Measurements from ENCODE around the gene VEGFB. TPM values are rescaled to one million over a fixed set of nuclear protein-coding genes. Genes with fewer than 3 reads are reported as not detected.

VEGFB gene
- total and polyA plus RNA-seq, 2 donors from 2014 or later = 77.6 to 157 TPM

DNA sequence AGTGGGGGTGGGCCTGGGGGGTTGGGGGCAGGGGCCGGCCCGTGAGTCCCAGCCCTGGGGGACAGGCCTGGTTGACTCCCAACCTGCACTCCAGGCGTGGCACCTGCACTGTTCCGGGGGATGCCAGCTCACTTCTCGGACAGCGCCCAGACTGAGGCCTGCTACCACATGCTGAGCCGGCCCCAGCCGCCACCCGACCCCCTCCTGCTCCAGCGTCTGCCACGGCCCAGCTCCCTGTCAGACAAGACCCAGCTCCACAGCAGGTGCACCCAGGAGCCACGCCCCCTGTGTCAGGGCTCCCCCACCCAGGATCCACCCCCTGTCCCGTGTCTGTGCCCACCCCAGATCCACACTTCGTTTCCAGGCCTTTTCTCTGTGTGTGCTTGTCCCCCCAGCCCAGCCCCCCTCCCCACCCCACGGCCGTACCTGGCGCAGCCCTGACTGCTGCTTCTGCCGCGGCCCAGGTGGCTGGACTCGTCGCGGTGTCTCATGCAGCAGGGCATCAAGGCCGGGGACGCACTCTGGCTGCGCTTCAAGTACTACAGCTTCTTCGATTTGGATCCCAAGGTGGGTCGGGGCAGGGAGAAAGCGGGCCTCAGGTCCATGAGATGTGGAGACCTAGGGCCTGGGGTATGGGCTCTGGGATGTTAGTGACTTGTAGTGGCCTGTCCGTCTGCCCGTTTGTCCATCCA, 23.1 kb upstream of the VEGFB start:
- Histone ChIP-seq H3K4me3 (ENCODE audit: low read length in 3 of 3) (no peak overlapping the region), H3K27me3 (ENCODE audit: control insufficient read depth, insufficient read depth, low read length) (no peaks in the 10 kb centered on the region), H3K27ac (ENCODE audit: low read depth in 2 of 2, low read length in 2 of 2) (no peak overlapping the region), H3K9me3 (ENCODE audit: control insufficient read depth in 2 of 3, insufficient read depth in 1 of 3, low read length in 3 of 3) (no peaks in the 10 kb centered on the region), H3K4me1 (ENCODE audit: control insufficient read depth in 2 of 3, insufficient read depth in 2 of 3, low read depth in 1 of 3, low read length in 3 of 3) (peaks cover 0 to 5% (median 0%) of the 10 kb centered on the region in 3 donors), H3K9ac (ENCODE audit: low read length in 3 of 3) (no peak overlapping the region), H3K36me3 (ENCODE audit: control insufficient read depth in 2 of 3, insufficient read depth in 3 of 3, low read length in 3 of 3) (no peaks in the 10 kb centered on the region)
- DNase-seq = peak in 1 of 5 donors; percentile 42
- no peak for FAIRE-seq
- intact Hi-C loops (cut with DNase I) = no loop called here
- TF ChIP-seq, protein P1, sequence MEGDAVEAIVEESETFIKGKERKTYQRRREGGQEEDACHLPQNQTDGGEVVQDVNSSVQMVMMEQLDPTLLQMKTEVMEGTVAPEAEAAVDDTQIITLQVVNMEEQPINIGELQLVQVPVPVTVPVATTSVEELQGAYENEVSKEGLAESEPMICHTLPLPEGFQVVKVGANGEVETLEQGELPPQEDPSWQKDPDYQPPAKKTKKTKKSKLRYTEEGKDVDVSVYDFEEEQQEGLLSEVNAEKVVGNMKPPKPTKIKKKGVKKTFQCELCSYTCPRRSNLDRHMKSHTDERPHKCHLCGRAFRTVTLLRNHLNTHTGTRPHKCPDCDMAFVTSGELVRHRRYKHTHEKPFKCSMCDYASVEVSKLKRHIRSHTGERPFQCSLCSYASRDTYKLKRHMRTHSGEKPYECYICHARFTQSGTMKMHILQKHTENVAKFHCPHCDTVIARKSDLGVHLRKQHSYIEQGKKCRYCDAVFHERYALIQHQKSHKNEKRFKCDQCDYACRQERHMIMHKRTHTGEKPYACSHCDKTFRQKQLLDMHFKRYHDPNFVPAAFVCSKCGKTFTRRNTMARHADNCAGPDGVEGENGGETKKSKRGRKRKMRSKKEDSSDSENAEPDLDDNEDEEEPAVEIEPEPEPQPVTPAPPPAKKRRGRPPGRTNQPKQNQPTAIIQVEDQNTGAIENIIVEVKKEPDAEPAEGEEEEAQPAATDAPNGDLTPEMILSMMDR (IDR thresholded peaks at IDR 0.05; ENCODE audit: borderline replicate concordance, extremely low read depth, insufficient read depth) = no peak

GRCh38 chr11:64216879-64217278, 17.5 kb upstream of the VEGFB start:
- Histone ChIP-seq H3K9me3 (ENCODE audit: control insufficient read depth in 2 of 3, insufficient read depth in 1 of 3, low read length in 3 of 3) (no peaks in the 10 kb centered on the region), H3K4me3 (ENCODE audit: low read length in 3 of 3) (no peak overlapping the region), H3K36me3 (ENCODE audit: control insufficient read depth in 2 of 3, insufficient read depth in 3 of 3, low read length in 3 of 3) (no peaks in the 10 kb centered on the region), H3K27ac (ENCODE audit: low read depth in 2 of 2, low read length in 2 of 2) (no peak overlapping the region), H3K27me3 (ENCODE audit: control insufficient read depth, insufficient read depth, low read length) (no peaks in the 10 kb centered on the region), H3K4me1 (ENCODE audit: control insufficient read depth in 2 of 3, insufficient read depth in 2 of 3, low read depth in 1 of 3, low read length in 3 of 3) (no peaks in the 10 kb centered on the region), H3K9ac (ENCODE audit: low read length in 3 of 3) (no peak overlapping the region)
- TF ChIP-seq, protein P1 (IDR thresholded peaks at IDR 0.05; ENCODE audit: borderline replicate concordance, extremely low read depth, insufficient read depth) = no peak
- DNase-seq (no peak), FAIRE-seq (no peak)
- intact Hi-C loops (cut with DNase I) = no loop called here

GRCh38 chr11:64218628-64219353, 15.6 kb upstream of the VEGFB start:
- intact Hi-C loops (cut with DNase I) = no loop called here
- H3K27ac ChIP-seq (ENCODE audit: low read depth in 2 of 2, low read length in 2 of 2) = no peak overlapping the region
- H3K9ac ChIP-seq (ENCODE audit: low read length in 3 of 3) = no peak overlapping the region
- TF ChIP-seq, protein P1 (IDR thresholded peaks at IDR 0.05; ENCODE audit: borderline replicate concordance, extremely low read depth, insufficient read depth) = no peak
- no peaks in the 10 kb centered on the region for H3K27me3 ChIP-seq (ENCODE audit: control insufficient read depth, insufficient read depth, low read length)
- DNase-seq (peak in 1 of 5 donors; percentile 43), FAIRE-seq (no peak)
- H3K9me3 ChIP-seq (ENCODE audit: control insufficient read depth in 2 of 3, insufficient read depth in 1 of 3, low read length in 3 of 3) = no peaks in the 10 kb centered on the region
- H3K36me3 ChIP-seq (ENCODE audit: control insufficient read depth in 2 of 3, insufficient read depth in 3 of 3, low read length in 3 of 3) = no peaks in the 10 kb centered on the region
- no peak overlapping the region for H3K4me3 ChIP-seq (ENCODE audit: low read length in 3 of 3)
- no peaks in the 10 kb centered on the region for H3K4me1 ChIP-seq (ENCODE audit: control insufficient read depth in 2 of 3, insufficient read depth in 2 of 3, low read depth in 1 of 3, low read length in 3 of 3)

Data from kidney (tissue), 14 donors.